ENCODE data around the gene FKBP5. TPM values are rescaled to one million over a fixed set of nuclear protein-coding genes. Genes with fewer than 3 reads are reported as not detected.

FKBP5 gene
- total RNA-seq, 1 experiment from 2014 or later, result 14.3 TPM

DNA sequence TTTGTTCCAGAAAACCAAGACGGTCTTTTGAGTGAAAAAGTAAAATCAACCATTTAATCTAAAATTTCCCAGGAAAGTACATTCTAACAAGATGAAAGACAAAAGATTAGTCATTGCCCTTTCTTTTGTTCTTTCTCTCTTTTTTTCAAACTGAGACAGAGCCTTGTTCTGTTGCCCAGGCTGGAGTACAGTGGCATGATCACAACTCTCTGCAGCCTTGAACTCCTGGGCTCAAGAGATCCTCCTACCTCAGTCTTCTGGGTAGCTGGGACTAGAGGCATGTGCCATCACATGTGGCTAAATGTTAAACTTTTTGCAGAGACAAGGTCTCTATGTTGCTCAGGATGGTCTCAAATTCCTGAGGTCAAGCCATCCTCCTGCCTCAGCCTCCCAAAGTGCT lies 75.0 kb downstream of the FKBP5 start:
- no TSS peak for BruUV-seq (replicated peaks)
- Mint-ChIP-seq H3K4me1 (ENCODE audit: low read depth, unreplicated experiment) (no peaks in the 10 kb centered on the region), H3K4me3 (ENCODE audit: low read depth, unreplicated experiment) (no peak overlapping the region), H3K9me3 (ENCODE audit: low read depth, unreplicated experiment) (no peaks in the 10 kb centered on the region), H3K36me3 (ENCODE audit: insufficient read depth, unreplicated experiment) (no peaks in the 10 kb centered on the region), H3K27ac (ENCODE audit: unreplicated experiment) (no peak overlapping the region), H3K27me3 (ENCODE audit: unreplicated experiment) (no peaks in the 10 kb centered on the region)
- no peak for DNase-seq
- intact Hi-C loops (cut with micrococcal nuclease; ENCODE audit: unreplicated experiment), result no loop called here
- TF ChIP-seq, protein P1, sequence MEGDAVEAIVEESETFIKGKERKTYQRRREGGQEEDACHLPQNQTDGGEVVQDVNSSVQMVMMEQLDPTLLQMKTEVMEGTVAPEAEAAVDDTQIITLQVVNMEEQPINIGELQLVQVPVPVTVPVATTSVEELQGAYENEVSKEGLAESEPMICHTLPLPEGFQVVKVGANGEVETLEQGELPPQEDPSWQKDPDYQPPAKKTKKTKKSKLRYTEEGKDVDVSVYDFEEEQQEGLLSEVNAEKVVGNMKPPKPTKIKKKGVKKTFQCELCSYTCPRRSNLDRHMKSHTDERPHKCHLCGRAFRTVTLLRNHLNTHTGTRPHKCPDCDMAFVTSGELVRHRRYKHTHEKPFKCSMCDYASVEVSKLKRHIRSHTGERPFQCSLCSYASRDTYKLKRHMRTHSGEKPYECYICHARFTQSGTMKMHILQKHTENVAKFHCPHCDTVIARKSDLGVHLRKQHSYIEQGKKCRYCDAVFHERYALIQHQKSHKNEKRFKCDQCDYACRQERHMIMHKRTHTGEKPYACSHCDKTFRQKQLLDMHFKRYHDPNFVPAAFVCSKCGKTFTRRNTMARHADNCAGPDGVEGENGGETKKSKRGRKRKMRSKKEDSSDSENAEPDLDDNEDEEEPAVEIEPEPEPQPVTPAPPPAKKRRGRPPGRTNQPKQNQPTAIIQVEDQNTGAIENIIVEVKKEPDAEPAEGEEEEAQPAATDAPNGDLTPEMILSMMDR (IDR thresholded peaks at IDR 0.05; ENCODE audit: unreplicated experiment), result no peak
- CTCF ChIA-PET, result no interaction called here

DNA sequence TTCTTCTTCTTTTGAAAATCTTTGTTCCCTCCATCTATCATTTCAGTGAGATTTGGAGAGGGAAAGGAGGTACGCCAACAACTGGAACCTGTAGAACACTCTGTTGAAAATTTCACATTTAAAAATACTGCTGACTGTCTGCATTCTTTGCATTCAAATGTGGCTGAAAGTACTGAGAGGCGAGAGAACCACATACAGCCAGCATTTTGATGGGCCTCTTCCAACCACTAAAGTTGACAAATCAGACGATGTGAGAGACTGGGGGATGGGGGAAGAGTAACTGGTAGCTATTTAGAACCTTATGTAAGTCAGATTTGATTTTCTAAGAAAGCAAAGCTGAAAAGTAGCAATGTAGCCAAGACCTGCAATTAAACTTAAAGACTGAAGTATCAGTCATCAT lies 77.5 kb downstream of the FKBP5 start:
- Mint-ChIP-seq H3K36me3 (ENCODE audit: insufficient read depth, unreplicated experiment) (no peaks in the 10 kb centered on the region), H3K27ac (ENCODE audit: unreplicated experiment) (no peak overlapping the region), H3K4me1 (ENCODE audit: low read depth, unreplicated experiment) (peaks cover 2% of the 10 kb centered on the region), H3K4me3 (ENCODE audit: low read depth, unreplicated experiment) (no peak overlapping the region), H3K9me3 (ENCODE audit: low read depth, unreplicated experiment) (no peaks in the 10 kb centered on the region), H3K27me3 (ENCODE audit: unreplicated experiment) (no peaks in the 10 kb centered on the region)
- no TSS peak for BruUV-seq (replicated peaks)
- TF ChIP-seq, protein P1 (IDR thresholded peaks at IDR 0.05; ENCODE audit: unreplicated experiment), result no peak
- CTCF ChIA-PET, result no interaction called here
- no peak for DNase-seq
- intact Hi-C loops (cut with micrococcal nuclease; ENCODE audit: unreplicated experiment), result no loop called here

GRCh38 chr6:35610830-35611229 lies 77.9 kb downstream of the FKBP5 start:
- CTCF ChIA-PET, result interaction anchor here (0.7 kb wide), 1 partner anchor 328 kb away, joined by 3 read pairs; no protein-coding TSS in a partner anchor
- Mint-ChIP-seq H3K27ac (ENCODE audit: unreplicated experiment) (no peak overlapping the region), H3K9me3 (ENCODE audit: low read depth, unreplicated experiment) (no peaks in the 10 kb centered on the region), H3K36me3 (ENCODE audit: insufficient read depth, unreplicated experiment) (peaks cover 4% of the 10 kb centered on the region), H3K4me1 (ENCODE audit: low read depth, unreplicated experiment) (peaks cover 6% of the 10 kb centered on the region), H3K4me3 (ENCODE audit: low read depth, unreplicated experiment) (no peak overlapping the region), H3K27me3 (ENCODE audit: unreplicated experiment) (no peaks in the 10 kb centered on the region)
- intact Hi-C loops (cut with micrococcal nuclease; ENCODE audit: unreplicated experiment), result no loop called here
- TF ChIP-seq, protein P1 (IDR thresholded peaks at IDR 0.05; ENCODE audit: unreplicated experiment), result no peak
- BruUV-seq (replicated peaks), result no TSS peak
- no peak for DNase-seq

- intact Hi-C loops (cut with micrococcal nuclease; ENCODE audit: unreplicated experiment), result loop anchor here (10.0 kb wide), 1 partner anchor 75 kb away; the partner anchor contains the start of gene FKBP5
- no peak for DNase-seq
- Mint-ChIP-seq H3K27ac (ENCODE audit: unreplicated experiment) (no peak overlapping the region), H3K27me3 (ENCODE audit: unreplicated experiment) (no peaks in the 10 kb centered on the region), H3K36me3 (ENCODE audit: insufficient read depth, unreplicated experiment) (peaks cover 5% of the 10 kb centered on the region), H3K9me3 (ENCODE audit: low read depth, unreplicated experiment) (no peaks in the 10 kb centered on the region), H3K4me1 (ENCODE audit: low read depth, unreplicated experiment) (peaks cover 9% of the 10 kb centered on the region), H3K4me3 (ENCODE audit: low read depth, unreplicated experiment) (no peak overlapping the region)
- CTCF ChIA-PET, result no interaction called here
- TF ChIP-seq, protein P1 (IDR thresholded peaks at IDR 0.05; ENCODE audit: unreplicated experiment), result no peak
- BruUV-seq (replicated peaks), result no TSS peak
These were observed 79.1 kb downstream of the FKBP5 start for GRCh38 chr6:35609588-35609987.
